Endothelial cell of umbilical vein (primary cell): Measurements from ENCODE around the gene PKN3.

ENCODE experiments used
- EZH2 ChIP-seq: IDR thresholded peaks from 2 replicates; pipeline ENCODE4 v1.6.1; 2012; ENCODE audit warnings: borderline replicate concordance, low read depth, mild to moderate bottlenecking, moderate library complexity, low read length, inconsistent platforms; ENCODE audit not compliant: severe bottlenecking
- GATA2 ChIP-seq: IDR thresholded peaks from 2 replicates; pipeline ENCODE4 v1.7.0; 2011; ENCODE audit warnings: low read depth, mild to moderate bottlenecking, moderate library complexity, mixed read lengths, low read length; ENCODE audit not compliant: insufficient read length, insufficient read depth
- JUN ChIP-seq: IDR thresholded peaks from 2 replicates; pipeline ENCODE4 v1.6.1; 2011; ENCODE audit warnings: borderline replicate concordance, low read depth; ENCODE audit not compliant: insufficient read length, insufficient read depth
- MAX ChIP-seq: IDR thresholded peaks from 2 replicates; pipeline ENCODE4 v1.6.1; 2011; ENCODE audit not compliant: insufficient read depth, insufficient read length
- MYC ChIP-seq: IDR thresholded peaks from one replicate; pipeline ENCODE4 v1.6.1; 2011; ENCODE audit warnings: mild to moderate bottlenecking, low read depth, low read length
- POLR2A ChIP-seq: IDR thresholded peaks from 2 replicates; pipeline ENCODE4 v1.6.1; 2012; ENCODE audit warnings: low read depth, mild to moderate bottlenecking, control low read depth, low read length
- POLR2AphosphoS5 ChIP-seq: IDR thresholded peaks from 2 replicates; pipeline ENCODE4 v1.6.1; 2012; ENCODE audit warnings: low read depth, mild to moderate bottlenecking, control low read depth, low read length, moderate library complexity; ENCODE audit not compliant: insufficient read depth
- TF ChIP-seq, protein P1 (sequence below), 2 donors: IDR thresholded peaks; 1 replicate in 1 of 2; 2 replicates in 1 of 2; pipeline ENCODE4 v1.5.1; 2011; ENCODE audit warnings: low read length in 2 of 2, mild to moderate bottlenecking in 2 of 2, moderate library complexity in 2 of 2, control low read depth in 1 of 2, inconsistent platforms in 1 of 2, low read depth in 1 of 2; ENCODE audit not compliant: insufficient read depth in 1 of 2; ENCODE audit errors: extremely low read depth in 1 of 2

GRCh38 chr9:128694344-128694743 is 8.0 kb upstream of the PKN3 start:
- no peak for TF ChIP-seq POLR2A
- TF ChIP-seq, protein P1, sequence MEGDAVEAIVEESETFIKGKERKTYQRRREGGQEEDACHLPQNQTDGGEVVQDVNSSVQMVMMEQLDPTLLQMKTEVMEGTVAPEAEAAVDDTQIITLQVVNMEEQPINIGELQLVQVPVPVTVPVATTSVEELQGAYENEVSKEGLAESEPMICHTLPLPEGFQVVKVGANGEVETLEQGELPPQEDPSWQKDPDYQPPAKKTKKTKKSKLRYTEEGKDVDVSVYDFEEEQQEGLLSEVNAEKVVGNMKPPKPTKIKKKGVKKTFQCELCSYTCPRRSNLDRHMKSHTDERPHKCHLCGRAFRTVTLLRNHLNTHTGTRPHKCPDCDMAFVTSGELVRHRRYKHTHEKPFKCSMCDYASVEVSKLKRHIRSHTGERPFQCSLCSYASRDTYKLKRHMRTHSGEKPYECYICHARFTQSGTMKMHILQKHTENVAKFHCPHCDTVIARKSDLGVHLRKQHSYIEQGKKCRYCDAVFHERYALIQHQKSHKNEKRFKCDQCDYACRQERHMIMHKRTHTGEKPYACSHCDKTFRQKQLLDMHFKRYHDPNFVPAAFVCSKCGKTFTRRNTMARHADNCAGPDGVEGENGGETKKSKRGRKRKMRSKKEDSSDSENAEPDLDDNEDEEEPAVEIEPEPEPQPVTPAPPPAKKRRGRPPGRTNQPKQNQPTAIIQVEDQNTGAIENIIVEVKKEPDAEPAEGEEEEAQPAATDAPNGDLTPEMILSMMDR (IDR thresholded peaks at IDR 0.05; ENCODE audit: extremely low read depth in 1 of 2, insufficient read depth in 1 of 2, low read depth in 1 of 2, low read length in 2 of 2) = no peak
- TF ChIP-seq JUN = no peak
- TF ChIP-seq POLR2AphosphoS5 = no peak
- no peak for TF ChIP-seq MAX
- no peak for TF ChIP-seq EZH2
- TF ChIP-seq MYC = no peak
- TF ChIP-seq GATA2 = no peak
